ENCODE data around the gene ITPKB.
"Not testable (repeated sequence)": the region's sequence is repeated elsewhere in the genome, so short reads cannot be mapped to it uniquely, and the experiment has no call there.

ITPKB gene

DNA sequence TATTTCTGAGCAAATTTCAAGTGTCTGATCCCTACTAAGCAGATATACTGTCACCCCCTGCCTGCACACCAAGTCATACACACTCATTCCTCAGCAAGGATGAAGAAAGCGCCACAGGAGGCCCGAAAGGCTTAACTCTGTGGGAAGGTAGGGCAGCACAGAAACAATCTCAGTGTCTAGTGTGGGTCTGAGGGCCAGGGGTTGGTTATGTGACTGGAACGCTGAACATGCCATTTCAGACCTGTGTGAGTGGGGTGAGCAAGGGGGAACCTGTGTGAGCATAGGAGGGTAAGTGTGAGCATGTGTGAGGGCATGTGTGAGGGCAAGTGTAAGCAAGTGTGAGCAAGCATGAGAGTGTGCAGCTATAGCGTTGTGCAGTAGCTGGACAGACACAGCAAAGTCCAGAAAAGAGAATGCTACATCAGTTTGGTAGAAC lies 6.2 kb downstream of the ITPKB start:
- H3K4me3 ChIP-seq (ENCODE audit: low read depth, low read length), result no peak overlapping the region

DNA sequence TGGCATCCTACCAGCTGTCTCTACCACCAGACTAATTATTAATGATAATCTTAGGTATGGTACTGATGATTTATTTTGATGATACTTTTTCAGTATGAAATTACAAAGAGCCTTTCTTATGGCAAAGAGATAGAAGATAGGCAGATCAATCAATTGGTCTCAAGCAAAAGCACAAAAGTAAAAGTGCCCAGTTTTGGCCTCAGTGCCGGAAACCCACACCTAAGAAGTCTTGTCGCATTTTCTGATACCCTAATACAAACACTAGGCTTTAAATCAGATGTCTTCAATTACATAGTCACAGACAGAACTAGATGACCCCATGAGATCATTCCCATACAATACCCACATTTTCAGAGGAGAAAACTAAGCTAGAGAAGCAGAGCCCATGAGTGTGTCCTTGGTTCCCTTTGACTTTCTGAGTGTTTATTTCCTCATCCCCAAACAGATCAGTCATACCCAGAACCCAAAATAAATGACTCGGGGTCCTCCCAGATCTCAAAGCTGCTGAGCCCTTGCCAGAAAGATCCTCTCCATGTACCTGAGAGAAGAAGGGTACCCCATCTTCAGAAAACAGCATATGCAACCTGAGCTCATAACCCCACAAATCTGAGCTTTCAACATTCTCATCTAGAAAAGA lies 7.7 kb downstream of the ITPKB start:
- no peak overlapping the region for H3K4me3 ChIP-seq (ENCODE audit: low read depth, low read length)

- no peak overlapping the region for H3K4me3 ChIP-seq (ENCODE audit: low read depth, low read length)
These were observed 8.2 kb downstream of the ITPKB start for GRCh38 chr1:226730836-226731235.

- no peak overlapping the region for H3K4me3 ChIP-seq (ENCODE audit: low read depth, low read length)
These were observed 9.0 kb downstream of the ITPKB start for GRCh38 chr1:226730071-226730470.

- no peak overlapping the region for H3K4me3 ChIP-seq (ENCODE audit: low read depth, low read length)
These were observed 10.6 kb downstream of the ITPKB start for GRCh38 chr1:226728448-226728847.

DNA sequence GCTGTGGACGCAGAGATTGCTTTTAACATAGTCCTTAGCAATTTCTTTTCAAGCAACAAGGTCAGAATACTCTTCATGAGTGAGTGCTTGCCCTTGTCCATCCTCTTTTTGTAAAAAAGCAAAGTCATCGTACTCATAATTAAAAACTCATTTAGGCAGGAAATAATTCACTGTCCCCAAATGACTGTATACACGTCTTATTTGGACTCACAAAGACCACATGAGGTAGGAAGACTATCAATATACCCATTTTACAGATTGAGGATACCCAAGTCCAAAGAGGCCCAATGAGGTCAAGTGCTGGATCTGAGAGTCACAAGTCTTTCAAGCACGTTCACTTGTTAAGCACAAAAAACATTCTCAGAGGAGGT lies 13.2 kb downstream of the ITPKB start:
- no peak overlapping the region for H3K4me3 ChIP-seq (ENCODE audit: low read depth, low read length)

- no peak overlapping the region for H3K4me3 ChIP-seq (ENCODE audit: low read depth, low read length)
These were observed 15.2 kb downstream of the ITPKB start for GRCh38 chr1:226723657-226724532.

- H3K4me3 ChIP-seq (ENCODE audit: low read depth, low read length), result no peak overlapping the region
These were observed 16.0 kb downstream of the ITPKB start for GRCh38 chr1:226722901-226723656.

DNA sequence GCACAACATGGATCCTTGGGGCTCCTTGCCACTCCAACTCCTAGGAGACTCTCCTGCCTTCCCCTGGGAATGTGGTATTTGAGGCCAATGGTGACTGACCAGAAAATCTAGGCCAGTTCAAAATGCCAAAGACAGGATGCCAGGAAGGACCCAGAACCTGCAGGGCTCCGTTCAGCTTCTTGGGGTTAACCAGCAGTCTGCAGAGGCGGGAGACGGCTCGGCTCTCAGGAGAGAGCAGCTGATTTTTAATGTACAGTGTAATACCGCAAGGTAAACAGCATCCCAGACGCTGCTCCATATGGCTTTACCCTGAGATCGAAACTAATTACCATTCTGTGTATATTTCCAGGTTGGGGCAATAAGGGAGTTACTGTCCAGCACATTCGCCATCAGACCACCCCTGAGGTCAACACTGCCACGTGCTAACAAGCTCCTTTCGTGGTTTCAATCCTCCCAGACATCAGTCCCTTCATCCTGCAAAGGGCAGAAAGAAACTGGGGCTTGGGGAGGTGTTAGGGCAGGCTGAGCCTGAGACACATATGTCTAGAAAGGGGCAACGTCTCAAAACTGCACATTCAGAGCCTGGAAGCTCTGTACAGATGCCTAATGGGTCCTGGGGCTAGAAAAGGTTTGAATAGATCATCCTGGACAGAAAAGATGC lies 16.7 kb downstream of the ITPKB start:
- no peak overlapping the region for H3K4me3 ChIP-seq (ENCODE audit: low read depth, low read length)

GRCh38 chr1:226720574-226720973 lies 18.5 kb downstream of the ITPKB start:
- H3K4me3 ChIP-seq (ENCODE audit: low read depth, low read length), result not testable (repeated sequence)

GRCh38 chr1:226719596-226720387 lies 19.3 kb downstream of the ITPKB start:
- no peak overlapping the region for H3K4me3 ChIP-seq (ENCODE audit: low read depth, low read length)

DNA sequence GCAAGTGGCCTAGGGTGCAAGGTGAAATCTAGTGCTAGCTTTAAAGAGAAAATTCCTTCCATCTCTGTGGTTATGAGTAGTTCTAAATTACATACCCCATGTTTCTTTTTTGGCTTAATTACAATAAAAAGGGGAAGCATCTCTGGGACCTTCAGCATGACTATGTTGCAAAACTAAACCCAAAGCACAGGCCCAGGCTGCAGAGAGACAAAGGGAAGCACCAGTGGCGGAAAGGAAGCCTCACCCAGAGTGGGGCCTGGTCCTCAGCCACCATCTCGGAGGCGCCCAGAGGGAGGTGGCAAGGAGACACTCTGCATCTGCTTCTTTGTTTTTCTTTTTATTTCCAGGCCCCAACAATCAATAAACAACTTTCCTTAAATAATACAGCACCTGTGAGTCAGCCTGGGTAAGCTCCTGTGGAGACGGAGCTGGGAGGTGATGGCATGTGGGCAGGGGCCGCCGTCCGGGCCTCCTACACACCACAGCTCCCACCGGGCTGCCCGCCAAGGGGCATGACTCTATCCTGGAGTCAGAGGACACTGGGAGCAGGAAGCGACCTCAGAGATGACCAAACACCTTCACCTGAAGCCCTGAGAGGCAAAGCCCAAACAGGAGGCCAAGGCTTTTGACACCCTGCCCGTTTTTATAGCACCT lies 21.7 kb downstream of the ITPKB start:
- no peak overlapping the region for H3K4me3 ChIP-seq (ENCODE audit: low read depth, low read length)

- H3K4me3 ChIP-seq (ENCODE audit: low read depth, low read length), result no peak overlapping the region
These were observed 22.5 kb downstream of the ITPKB start for GRCh38 chr1:226716577-226716976.

DNA sequence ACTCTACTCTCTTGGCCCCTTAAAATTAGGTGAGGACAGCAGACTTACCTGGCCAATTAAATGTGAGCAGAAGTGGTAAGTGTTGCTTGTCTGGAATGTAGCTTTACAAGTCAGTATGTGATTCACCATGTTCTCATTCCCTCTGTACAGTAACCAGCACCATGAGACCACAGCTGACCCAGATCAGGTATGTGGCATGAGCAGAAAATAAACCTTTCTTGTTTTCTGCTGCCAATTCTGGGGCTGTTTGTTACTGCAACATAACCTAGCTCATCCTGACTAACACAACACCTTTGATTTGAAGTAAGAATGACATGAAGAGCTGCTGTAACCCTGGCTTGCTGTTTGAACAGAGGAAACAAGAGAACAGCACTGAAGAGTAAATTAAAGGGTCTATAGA lies 24.9 kb downstream of the ITPKB start:
- H3K4me3 ChIP-seq (ENCODE audit: low read depth, low read length), result no peak overlapping the region

GRCh38 chr1:226712742-226713419 lies 26.2 kb downstream of the ITPKB start:
- H3K4me3 ChIP-seq (ENCODE audit: low read depth, low read length), result no peak overlapping the region

DNA sequence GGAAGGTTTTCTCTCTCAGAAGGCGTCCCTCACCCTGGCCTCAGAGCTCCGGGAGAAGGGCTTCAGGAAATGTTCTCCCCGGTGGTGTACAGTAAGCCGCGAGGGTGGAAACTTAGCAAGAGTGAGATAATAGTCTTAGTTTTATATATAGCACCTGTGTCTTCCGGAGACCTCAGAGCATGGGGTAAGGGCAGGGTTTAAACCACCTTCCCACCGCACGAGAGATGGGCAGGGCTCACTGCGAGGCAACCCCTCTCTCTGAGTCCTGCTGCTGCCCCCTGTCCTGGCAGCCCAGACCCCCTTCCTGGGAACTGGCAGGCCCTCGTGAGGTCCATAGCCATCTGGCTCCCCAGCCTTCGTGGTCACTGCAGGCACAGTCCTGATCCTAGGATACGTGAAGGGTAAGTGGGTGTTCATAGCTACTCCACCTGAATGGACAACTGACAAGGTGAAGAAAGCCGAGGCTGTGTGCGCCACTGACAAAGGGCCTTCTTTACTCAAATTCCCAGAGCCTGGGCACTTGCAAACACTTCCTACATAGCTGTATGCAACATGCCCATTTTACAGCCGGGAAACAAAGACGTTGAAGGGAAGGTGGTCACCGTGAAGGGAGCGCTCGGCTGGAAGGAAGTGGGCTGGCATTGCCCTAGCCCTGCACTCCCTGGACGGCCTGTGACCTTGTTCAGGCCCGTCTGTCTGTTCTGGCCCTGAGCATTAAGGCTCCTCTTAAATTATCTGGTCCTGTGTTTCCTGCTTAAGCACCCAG lies 26.9 kb downstream of the ITPKB start:
- H3K4me3 ChIP-seq (ENCODE audit: low read depth, low read length), result no peak overlapping the region

DNA sequence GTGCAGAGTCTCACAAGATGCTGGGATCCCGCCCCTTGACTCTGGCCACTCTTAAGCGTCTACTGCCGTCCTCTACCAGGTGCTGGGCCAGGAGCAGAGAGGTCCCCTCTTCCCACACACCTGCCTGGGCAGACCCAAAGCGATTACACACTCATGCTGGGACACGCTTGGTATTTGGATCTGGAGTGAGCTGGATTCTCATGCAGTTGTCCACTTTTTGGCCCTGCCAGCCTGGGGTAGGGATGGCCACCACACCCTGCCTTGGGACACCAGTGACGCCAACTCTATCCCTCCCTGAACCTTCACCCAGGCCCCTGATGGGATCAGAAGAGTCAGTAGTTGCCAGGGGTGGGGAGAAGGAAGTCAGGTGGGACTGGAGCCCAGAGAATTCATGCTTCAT lies 28.6 kb downstream of the ITPKB start:
- no peak overlapping the region for H3K4me3 ChIP-seq (ENCODE audit: low read depth, low read length)

DNA sequence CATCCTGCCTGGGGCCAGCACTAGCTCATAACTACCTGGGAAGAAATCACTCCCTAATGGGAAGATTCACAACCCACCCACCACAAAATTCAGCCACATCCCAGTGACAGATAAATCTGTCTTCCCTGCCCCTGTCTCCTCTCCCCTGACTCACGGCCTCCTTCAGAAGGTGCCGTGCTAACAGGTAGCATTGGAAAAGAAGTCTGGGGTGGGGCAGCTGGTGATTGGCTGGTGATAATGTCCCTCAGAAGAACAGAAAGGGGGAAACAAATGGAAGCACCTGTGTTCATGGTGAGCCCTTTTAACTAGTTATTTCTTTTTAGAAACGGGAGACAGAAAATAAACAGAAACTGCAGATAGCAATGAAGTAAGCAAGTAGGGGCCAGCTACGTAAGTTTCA lies 29.1 kb downstream of the ITPKB start:
- H3K4me3 ChIP-seq (ENCODE audit: low read depth, low read length), result no peak overlapping the region

DNA sequence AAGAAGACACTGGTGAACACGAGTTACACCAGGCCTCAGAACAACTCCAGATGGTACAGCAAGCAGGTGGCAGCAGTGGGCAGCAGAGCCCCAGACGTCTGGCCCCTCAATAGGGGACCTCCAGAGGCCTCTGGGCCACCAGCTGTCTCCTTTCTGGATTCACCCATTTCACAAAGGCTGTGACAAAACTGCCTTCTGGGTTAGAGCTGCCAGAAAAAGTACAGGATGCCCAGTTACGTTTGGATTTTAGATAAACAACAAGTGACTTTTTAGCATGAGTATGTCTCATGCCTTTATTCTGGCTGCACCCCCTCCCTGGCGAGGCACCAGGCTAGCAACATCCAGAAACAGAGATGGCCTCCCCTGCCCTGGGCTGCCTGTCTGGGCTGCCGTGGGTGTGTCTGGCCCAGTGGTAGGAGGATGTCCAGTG lies 30.1 kb downstream of the ITPKB start:
- no peak overlapping the region for H3K4me3 ChIP-seq (ENCODE audit: low read depth, low read length)
